ENCODE results near the gene DNAH3. TPM values are rescaled to one million over a fixed set of nuclear protein-coding genes. Genes with fewer than 3 reads are reported as not detected.
"Not testable (repeated sequence)": the region's sequence is repeated elsewhere in the genome, so short reads cannot be mapped to it uniquely, and the experiment has no call there.

DNAH3 gene
- total RNA-seq, 2 donors from 2014 or later: 0.02 TPM; not detected in 1

- H3K4me3 Mint-ChIP-seq; H3K4me1 Mint-ChIP-seq (ENCODE audit: low read depth); H3K9me3 Mint-ChIP-seq; H3K27ac Mint-ChIP-seq; DNase-seq; ATAC-seq (replicated peaks in 1 of 2); H3K36me3 Mint-ChIP-seq (ENCODE audit: insufficient read depth in 2 of 2): not testable (repeated sequence)
- peaks cover 30% of the 10 kb centered on the region for H3K27me3 Mint-ChIP-seq (ENCODE audit: low read depth)
Observed at GRCh38 chr16:21152160-21153030, 1.7 kb upstream of the DNAH3 start.

GRCh38 chr16:21145738-21146137 is 4.9 kb downstream of the DNAH3 start:
- ATAC-seq (replicated peaks in 1 of 2) (no peak), DNase-seq (no peak)
- Mint-ChIP-seq H3K4me1 (ENCODE audit: low read depth) (no peaks in the 10 kb centered on the region), H3K27me3 (ENCODE audit: low read depth) (peaks cover 35% of the 10 kb centered on the region), H3K4me3 (no peak overlapping the region), H3K36me3 (ENCODE audit: insufficient read depth in 2 of 2) (no peaks in the 10 kb centered on the region), H3K9me3 (no peaks in the 10 kb centered on the region), H3K27ac (no peak overlapping the region)

GRCh38 chr16:21134053-21134452 is 16.6 kb downstream of the DNAH3 start:
- ATAC-seq (replicated peaks in 1 of 2) (no peak), DNase-seq (no peak)
- no peaks in the 10 kb centered on the region for H3K4me1 Mint-ChIP-seq (ENCODE audit: low read depth)
- H3K36me3 Mint-ChIP-seq (ENCODE audit: insufficient read depth in 2 of 2): no peaks in the 10 kb centered on the region
- H3K27ac Mint-ChIP-seq: no peak overlapping the region
- no peak overlapping the region for H3K4me3 Mint-ChIP-seq
- no peaks in the 10 kb centered on the region for H3K9me3 Mint-ChIP-seq
- H3K27me3 Mint-ChIP-seq (ENCODE audit: low read depth): no peaks in the 10 kb centered on the region

DNA sequence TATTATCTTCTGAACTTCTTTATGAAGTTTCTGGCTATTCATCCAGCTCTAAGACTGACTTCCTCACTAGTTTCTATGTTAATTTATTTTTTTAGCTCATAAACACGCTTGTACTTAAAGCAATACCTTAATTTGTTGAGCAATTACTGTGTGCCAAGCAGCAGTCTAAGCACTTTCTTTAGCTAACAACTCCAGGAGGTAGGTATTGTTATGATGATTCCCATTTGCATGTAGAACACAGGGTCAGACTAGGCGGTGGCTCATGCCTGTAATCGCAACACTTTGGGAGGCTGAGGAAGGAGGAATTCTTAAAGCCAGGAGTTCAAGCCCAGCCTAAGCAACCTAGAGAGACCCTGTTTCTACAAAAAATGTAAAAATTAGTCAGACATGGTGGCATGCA is 19.8 kb downstream of the DNAH3 start:
- H3K36me3 Mint-ChIP-seq (ENCODE audit: insufficient read depth in 2 of 2): no peaks in the 10 kb centered on the region
- H3K27me3 Mint-ChIP-seq (ENCODE audit: low read depth): no peaks in the 10 kb centered on the region
- no peaks in the 10 kb centered on the region for H3K4me1 Mint-ChIP-seq (ENCODE audit: low read depth)
- H3K4me3 Mint-ChIP-seq: no peak overlapping the region
- H3K9me3 Mint-ChIP-seq: no peaks in the 10 kb centered on the region
- no peak for DNase-seq
- ATAC-seq (replicated peaks in 1 of 2): no peak
- H3K27ac Mint-ChIP-seq: no peak overlapping the region

DNA sequence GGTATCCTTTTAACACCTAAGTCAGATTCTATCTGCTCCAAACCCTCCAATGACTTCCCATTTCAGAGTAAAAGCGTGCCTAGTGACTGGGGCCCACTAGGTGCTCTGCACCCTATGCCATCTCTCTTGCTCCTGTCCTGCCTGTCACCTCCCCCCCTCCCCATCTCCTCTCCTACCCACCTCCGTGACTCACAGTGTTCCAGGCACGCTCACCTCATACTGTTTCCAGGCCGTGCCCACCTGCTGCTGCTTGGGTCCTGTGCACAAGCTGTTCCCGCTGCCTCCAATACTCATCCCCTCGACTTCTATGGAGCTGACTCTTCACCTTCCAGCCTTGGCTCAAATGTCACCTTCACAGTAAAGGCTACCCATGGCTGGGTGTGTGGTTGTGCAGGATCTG is 21.7 kb downstream of the DNAH3 start:
- H3K36me3 Mint-ChIP-seq (ENCODE audit: insufficient read depth in 2 of 2): no peaks in the 10 kb centered on the region
- DNase-seq (no peak), ATAC-seq (replicated peaks in 1 of 2) (no peak)
- no peak overlapping the region for H3K4me3 Mint-ChIP-seq
- H3K9me3 Mint-ChIP-seq: no peaks in the 10 kb centered on the region
- no peaks in the 10 kb centered on the region for H3K4me1 Mint-ChIP-seq (ENCODE audit: low read depth)
- no peak overlapping the region for H3K27ac Mint-ChIP-seq
- H3K27me3 Mint-ChIP-seq (ENCODE audit: low read depth): no peaks in the 10 kb centered on the region

DNA sequence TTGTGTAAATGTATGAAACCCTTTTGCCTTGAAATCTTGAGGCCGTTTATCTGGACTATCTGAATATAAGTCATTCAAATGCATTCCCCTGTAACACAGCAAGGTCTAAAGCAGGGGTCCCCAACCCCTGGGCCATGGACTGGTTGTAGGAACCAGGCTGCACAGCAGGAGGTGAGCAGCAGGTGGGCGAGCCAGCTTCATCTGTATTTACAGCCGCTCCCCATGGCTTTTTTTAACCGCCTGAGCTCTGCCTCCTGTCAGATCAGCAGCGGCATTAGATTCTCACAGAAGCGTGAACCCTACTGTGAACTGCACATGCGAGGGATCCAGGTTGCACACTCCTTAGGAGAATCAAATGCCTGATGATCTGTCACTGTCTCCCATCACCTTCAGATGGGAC is 24.1 kb downstream of the DNAH3 start:
- ATAC-seq (replicated peaks in 1 of 2): no peak
- Mint-ChIP-seq H3K36me3 (ENCODE audit: insufficient read depth in 2 of 2) (no peaks in the 10 kb centered on the region), H3K4me1 (ENCODE audit: low read depth) (no peaks in the 10 kb centered on the region), H3K9me3 (no peaks in the 10 kb centered on the region), H3K4me3 (no peak overlapping the region), H3K27me3 (ENCODE audit: low read depth) (no peaks in the 10 kb centered on the region), H3K27ac (no peak overlapping the region)
- no peak for DNase-seq

GRCh38 chr16:21125191-21125590 is 25.5 kb downstream of the DNAH3 start:
- ATAC-seq (replicated peaks in 1 of 2) (no peak), DNase-seq (no peak)
- no peak overlapping the region for H3K4me3 Mint-ChIP-seq
- H3K27ac Mint-ChIP-seq: no peak overlapping the region
- H3K9me3 Mint-ChIP-seq: no peaks in the 10 kb centered on the region
- H3K36me3 Mint-ChIP-seq (ENCODE audit: insufficient read depth in 2 of 2): no peaks in the 10 kb centered on the region
- H3K27me3 Mint-ChIP-seq (ENCODE audit: low read depth): no peaks in the 10 kb centered on the region
- H3K4me1 Mint-ChIP-seq (ENCODE audit: low read depth): no peaks in the 10 kb centered on the region

DNA sequence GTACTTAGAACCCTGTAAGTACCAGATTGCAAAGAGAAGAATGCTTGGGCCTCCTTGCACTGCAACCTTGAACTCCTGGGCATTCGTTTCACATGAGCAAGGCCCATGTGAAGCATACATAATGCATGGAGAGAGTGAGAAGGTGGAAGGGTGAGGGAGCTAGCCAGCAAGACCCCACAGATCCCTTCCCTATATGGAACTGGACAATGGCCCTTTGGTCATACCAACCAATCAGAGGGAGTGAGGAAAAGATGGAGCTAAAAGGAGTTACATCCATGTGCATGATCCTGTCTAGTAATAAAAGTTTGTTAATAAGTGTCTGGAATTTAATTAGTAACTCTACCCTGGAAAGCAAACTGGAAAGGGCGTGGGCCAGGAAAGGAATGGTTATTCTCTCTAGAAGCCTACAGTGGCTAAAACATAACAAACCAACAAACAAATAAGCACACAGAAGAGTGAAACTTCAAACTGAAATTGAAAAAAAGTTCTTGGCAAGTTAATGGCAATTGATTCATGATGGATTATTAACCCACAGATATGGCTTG is 29.6 kb downstream of the DNAH3 start:
- H3K27me3 Mint-ChIP-seq (ENCODE audit: low read depth): no peaks in the 10 kb centered on the region
- no peak overlapping the region for H3K4me3 Mint-ChIP-seq
- H3K27ac Mint-ChIP-seq: no peak overlapping the region
- H3K36me3 Mint-ChIP-seq (ENCODE audit: insufficient read depth in 2 of 2): peaks cover 0 to 1% of the 10 kb centered on the region in 2 donors
- H3K9me3 Mint-ChIP-seq: peaks cover 0 to 3% of the 10 kb centered on the region in 2 donors
- DNase-seq (no peak), ATAC-seq (replicated peaks in 1 of 2) (no peak)
- peaks cover 5% of the 10 kb centered on the region for H3K4me1 Mint-ChIP-seq (ENCODE audit: low read depth)

DNA sequence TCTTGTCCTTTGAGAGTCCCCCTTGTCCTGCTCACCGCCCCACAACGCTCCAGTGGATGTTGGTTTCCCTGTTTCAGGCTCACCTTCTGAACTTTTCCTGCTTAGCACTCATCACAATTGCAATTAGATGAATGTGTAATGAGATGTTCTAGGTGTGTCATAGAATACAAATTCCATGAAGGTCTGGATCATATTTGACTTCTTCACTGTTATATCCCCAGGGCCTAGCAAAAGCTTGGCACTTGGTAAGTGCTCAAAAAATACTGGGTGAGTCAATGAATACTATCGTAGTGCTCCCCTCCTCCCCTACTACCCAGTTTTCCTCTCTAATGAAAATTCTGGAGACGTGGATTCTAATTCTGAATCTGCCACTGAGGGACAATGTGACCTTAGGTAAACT is 33.1 kb downstream of the DNAH3 start:
- DNase-seq (no peak), ATAC-seq (replicated peaks in 1 of 2) (no peak)
- H3K9me3 Mint-ChIP-seq: peaks cover 0 to 3% of the 10 kb centered on the region in 2 donors
- H3K27me3 Mint-ChIP-seq (ENCODE audit: low read depth): no peaks in the 10 kb centered on the region
- H3K4me1 Mint-ChIP-seq (ENCODE audit: low read depth): peaks cover 5% of the 10 kb centered on the region
- no peak overlapping the region for H3K27ac Mint-ChIP-seq
- H3K4me3 Mint-ChIP-seq: no peak overlapping the region
- peaks cover 0 to 1% of the 10 kb centered on the region in 2 donors for H3K36me3 Mint-ChIP-seq (ENCODE audit: insufficient read depth in 2 of 2)

DNA sequence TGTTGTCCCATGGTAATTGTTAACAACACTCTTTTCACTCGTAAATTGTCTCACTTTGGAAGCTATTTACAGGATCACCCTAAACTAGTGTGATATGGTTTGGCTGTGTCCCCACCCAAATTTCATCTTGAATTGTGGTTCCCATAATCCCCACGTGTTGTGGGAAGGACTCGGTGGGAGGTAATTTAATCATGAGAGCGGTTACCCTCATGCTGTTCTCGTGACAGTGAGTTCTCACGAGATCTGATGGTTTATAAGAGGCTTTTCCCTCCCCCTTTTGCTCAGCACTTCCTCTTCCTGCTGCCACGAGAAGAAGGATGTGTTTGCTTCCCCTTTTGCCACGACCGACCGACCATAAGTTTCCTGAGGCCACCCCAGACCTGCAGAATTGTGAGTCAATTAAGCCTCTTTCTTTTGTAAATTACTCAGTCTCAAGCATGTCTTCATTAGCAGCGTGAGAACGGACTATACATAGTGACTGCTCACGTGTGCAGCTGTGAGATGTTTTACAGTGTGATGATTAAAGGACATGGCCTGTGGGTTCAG is 34.4 kb downstream of the DNAH3 start:
- H3K36me3 Mint-ChIP-seq (ENCODE audit: insufficient read depth in 2 of 2): peaks cover 0 to 1% of the 10 kb centered on the region in 2 donors
- H3K27me3 Mint-ChIP-seq (ENCODE audit: low read depth): no peaks in the 10 kb centered on the region
- peak; percentile 1 to 2 for DNase-seq
- H3K4me1 Mint-ChIP-seq (ENCODE audit: low read depth): peaks cover 5% of the 10 kb centered on the region
- H3K9me3 Mint-ChIP-seq: peaks cover 0 to 3% of the 10 kb centered on the region in 2 donors
- ATAC-seq (replicated peaks in 1 of 2): no peak
- peak overlapping the region; percentile 27 for H3K27ac Mint-ChIP-seq
- H3K4me3 Mint-ChIP-seq: peak overlapping the region; percentile 69

GRCh38 chr16:21115551-21115950 is 35.1 kb downstream of the DNAH3 start:
- not testable (repeated sequence) for H3K4me3 Mint-ChIP-seq; H3K27ac Mint-ChIP-seq; H3K4me1 Mint-ChIP-seq (ENCODE audit: low read depth); ATAC-seq (replicated peaks in 1 of 2); H3K9me3 Mint-ChIP-seq; H3K36me3 Mint-ChIP-seq (ENCODE audit: insufficient read depth in 2 of 2); DNase-seq; H3K27me3 Mint-ChIP-seq (ENCODE audit: low read depth)

- Mint-ChIP-seq H3K9me3 (no peaks in the 10 kb centered on the region), H3K27ac (no peak overlapping the region), H3K4me3 (no peak overlapping the region), H3K4me1 (ENCODE audit: low read depth) (no peaks in the 10 kb centered on the region), H3K36me3 (ENCODE audit: insufficient read depth in 2 of 2) (no peaks in the 10 kb centered on the region), H3K27me3 (ENCODE audit: low read depth) (peaks cover 10% of the 10 kb centered on the region)
- DNase-seq (no peak), ATAC-seq (replicated peaks in 1 of 2) (no peak)
Observed at GRCh38 chr16:21103941-21104860, 46.4 kb downstream of the DNAH3 start.
